Dedifferentiated amniotic fluid mesenchymal stem cell (primary cell): ENCODE measurements around the gene LIN54.
A peak's percentile ranks its signal among the peaks of the same experiment; 100 is the strongest.

Source experiments
- DNase-seq: peaks from one replicate; pipeline ENCODE4 v3.0.0-alpha.2; 2016; ENCODE audit errors: extremely low spot score

The LIN54 gene

GRCh38 chr4:82891707-82892466 is 118.7 kb downstream of the LIN54 start:
- no peak for DNase-seq

GRCh38 chr4:82890901-82891706 is 119.5 kb downstream of the LIN54 start, which contains the start of gene SEC31A:
Gene SEC31A (minus strand): TSS chr4:82891153. CDS start chr4:82881936, 9,217 bp downstream.
- DNase-seq = peak; percentile 95

- no peak for DNase-seq
Measured at GRCh38 chr4:82890528-82890900, 120.1 kb downstream of the LIN54 start.

GRCh38 chr4:82889287-82889686 is 121.3 kb downstream of the LIN54 start:
- DNase-seq = no peak

GRCh38 chr4:82886147-82886942 is 124.3 kb downstream of the LIN54 start:
- DNase-seq = no peak

- DNase-seq = no peak
Measured at GRCh38 chr4:82885410-82885809, 125.2 kb downstream of the LIN54 start.
